Epithelial cell of prostate (primary cell): ENCODE data around the gene MEIKIN.
A peak's percentile ranks its signal among the peaks of the same experiment; 100 is the strongest.
"Not testable (repeated sequence)": the region's sequence is repeated elsewhere in the genome, so short reads cannot be mapped to it uniquely, and the experiment has no call there.

Experiments
- DNase-seq: peaks from one replicate; pipeline ENCODE4 v3.0.0-alpha.2; 2011; ENCODE audit warnings: low read depth, low spot score
- H3K27ac ChIP-seq: fragments of 450-650 bp; 2 replicates; pipeline ENCODE4 v1.5.1; 2017; ENCODE audit warnings: mild to moderate bottlenecking

Gene MEIKIN

GRCh38 chr5:131778141-131778540, 167.3 kb downstream of the MEIKIN start:
- H3K27ac ChIP-seq, DNase-seq: not testable (repeated sequence)

- no peak for DNase-seq
- no peak overlapping the region for H3K27ac ChIP-seq
Observed at GRCh38 chr5:131776450-131776849, 169.0 kb downstream of the MEIKIN start.

GRCh38 chr5:131774652-131775367, 170.7 kb downstream of the MEIKIN start:
- no peak overlapping the region for H3K27ac ChIP-seq
- DNase-seq: no peak

GRCh38 chr5:131773805-131774204, 171.7 kb downstream of the MEIKIN start:
- H3K27ac ChIP-seq: no peak overlapping the region

GRCh38 chr5:131771692-131772091, 173.8 kb downstream of the MEIKIN start:
- no peak for DNase-seq
- H3K27ac ChIP-seq: no peak overlapping the region

More at GRCh38 chr5:131773805-131774204, 171.7 kb downstream of the MEIKIN start:
- DNase-seq: no peak

GRCh38 chr5:131769961-131770360, 175.5 kb downstream of the MEIKIN start:
- no peak for DNase-seq
- no peak overlapping the region for H3K27ac ChIP-seq

GRCh38 chr5:131769336-131769735, 176.1 kb downstream of the MEIKIN start:
- DNase-seq: no peak
- H3K27ac ChIP-seq: no peak overlapping the region

GRCh38 chr5:131767891-131768290, 177.6 kb downstream of the MEIKIN start:
- no peak for DNase-seq

GRCh38 chr5:131766689-131767088, 178.8 kb downstream of the MEIKIN start:
- no peak overlapping the region for H3K27ac ChIP-seq
- no peak for DNase-seq

More at GRCh38 chr5:131767891-131768290, 177.6 kb downstream of the MEIKIN start:
- no peak overlapping the region for H3K27ac ChIP-seq

GRCh38 chr5:131765261-131765660, 180.2 kb downstream of the MEIKIN start:
- H3K27ac ChIP-seq: peak overlapping the region; percentile 50

GRCh38 chr5:131763968-131764367, 181.5 kb downstream of the MEIKIN start:
- no peak overlapping the region for H3K27ac ChIP-seq
- DNase-seq: no peak

More at GRCh38 chr5:131765261-131765660, 180.2 kb downstream of the MEIKIN start:
- no peak for DNase-seq

GRCh38 chr5:131760793-131761192, 184.7 kb downstream of the MEIKIN start:
- no peak for DNase-seq
- H3K27ac ChIP-seq: no peak overlapping the region

- no peak for DNase-seq
- H3K27ac ChIP-seq: no peak overlapping the region
Observed at GRCh38 chr5:131759704-131760103, 185.8 kb downstream of the MEIKIN start.

- H3K27ac ChIP-seq: no peak overlapping the region
Observed at GRCh38 chr5:131758520-131758900, 187.0 kb downstream of the MEIKIN start.

GRCh38 chr5:131757830-131758519, 187.5 kb downstream of the MEIKIN start:
- DNase-seq: no peak
- H3K27ac ChIP-seq: no peak overlapping the region

More at GRCh38 chr5:131758520-131758900, 187.0 kb downstream of the MEIKIN start:
- DNase-seq: no peak
